Activated T-cell treated with anti-CD3 and anti-CD28 coated beads, Interleukin-2, amount 50 U/mL, for 4 hours (primary cell): ENCODE results near the gene PCBP2. TPM values are rescaled to one million over a fixed set of nuclear protein-coding genes. Genes with fewer than 3 reads are reported as not detected.
A peak's percentile ranks its signal among the peaks of the same experiment; 100 is the strongest.
"Not testable (repeated sequence)": the region's sequence is repeated elsewhere in the genome, so short reads cannot be mapped to it uniquely, and the experiment has no call there.

ENCODE experiments used
- ATAC-seq, 2 donors: fragments of 200-7000 bp; cut with Tn5 transposase; one replicate each; pipeline ENCODE4 v1.10.0; 2021
- DNase-seq: peaks from one replicate; pipeline ENCODE4 v3.0.0-alpha.2; 2020
- H3K27me3 Mint-ChIP-seq: one replicate; pipeline ENCODE4 v1.8.0; 2021; ENCODE audit warnings: low read depth, mixed read lengths
- H3K36me3 Mint-ChIP-seq: one replicate; pipeline ENCODE4 v1.8.0; 2022; ENCODE audit warnings: mixed read lengths; ENCODE audit not compliant: insufficient read depth
- H3K4me1 Mint-ChIP-seq: one replicate; pipeline ENCODE4 v1.8.0; 2021; ENCODE audit warnings: low read depth, mixed read lengths
- H3K4me3 Mint-ChIP-seq: one replicate; pipeline ENCODE4 v1.8.0; 2021; ENCODE audit warnings: mild to moderate bottlenecking, moderate library complexity, mixed read lengths
- H3K9me3 Mint-ChIP-seq: one replicate; pipeline ENCODE4 v1.8.0; 2021; ENCODE audit warnings: mixed read lengths
- total RNA-seq, 3 donors: library from RNA; stranded (reverse); gene quantifications; one replicate each; pipeline ENCODE4 v1.2.1, GENCODE V29; 2021

PCBP2 gene
- total RNA-seq, 3 donors from 2014 or later: 1,031 to 1,084 (median 1,084) TPM

DNA sequence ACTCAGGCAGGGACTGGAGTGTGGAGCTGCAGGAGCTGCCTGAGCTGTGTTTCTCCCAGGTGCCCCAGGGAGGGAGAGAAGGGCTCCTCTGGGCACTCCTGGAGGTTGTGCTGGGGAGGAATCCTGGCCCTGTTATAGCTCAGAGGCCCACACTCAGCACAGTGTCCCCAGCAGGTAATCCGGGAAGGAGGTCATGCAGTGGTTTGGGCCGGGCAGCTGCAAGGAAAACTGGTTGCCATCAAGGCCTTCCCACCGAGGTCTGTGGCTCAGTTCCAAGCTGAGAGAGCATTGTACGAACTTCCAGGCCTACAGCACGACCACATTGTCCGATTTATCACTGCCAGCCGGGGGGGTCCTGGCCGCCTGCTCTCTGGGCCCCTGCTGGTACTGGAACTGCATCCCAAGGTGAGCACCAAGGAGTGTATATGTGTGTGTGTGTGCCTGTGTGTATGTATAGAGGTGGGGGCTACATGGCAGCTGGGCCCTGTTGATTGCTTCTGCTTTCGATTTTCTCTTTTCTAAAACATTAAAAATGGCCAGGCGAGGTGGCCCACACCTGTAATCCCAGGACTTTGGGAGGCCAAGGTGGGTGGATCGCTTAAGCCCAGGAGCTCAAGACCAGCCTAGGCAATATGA is 26.3 kb upstream of the PCBP2 start:
- Mint-ChIP-seq H3K36me3 (no peaks in the 10 kb centered on the region), H3K27me3 (no peaks in the 10 kb centered on the region), H3K4me1 (peaks cover 12% of the 10 kb centered on the region), H3K4me3 (no peak overlapping the region), H3K9me3 (no peaks in the 10 kb centered on the region)
- ATAC-seq (no peak), DNase-seq (no peak)

DNA sequence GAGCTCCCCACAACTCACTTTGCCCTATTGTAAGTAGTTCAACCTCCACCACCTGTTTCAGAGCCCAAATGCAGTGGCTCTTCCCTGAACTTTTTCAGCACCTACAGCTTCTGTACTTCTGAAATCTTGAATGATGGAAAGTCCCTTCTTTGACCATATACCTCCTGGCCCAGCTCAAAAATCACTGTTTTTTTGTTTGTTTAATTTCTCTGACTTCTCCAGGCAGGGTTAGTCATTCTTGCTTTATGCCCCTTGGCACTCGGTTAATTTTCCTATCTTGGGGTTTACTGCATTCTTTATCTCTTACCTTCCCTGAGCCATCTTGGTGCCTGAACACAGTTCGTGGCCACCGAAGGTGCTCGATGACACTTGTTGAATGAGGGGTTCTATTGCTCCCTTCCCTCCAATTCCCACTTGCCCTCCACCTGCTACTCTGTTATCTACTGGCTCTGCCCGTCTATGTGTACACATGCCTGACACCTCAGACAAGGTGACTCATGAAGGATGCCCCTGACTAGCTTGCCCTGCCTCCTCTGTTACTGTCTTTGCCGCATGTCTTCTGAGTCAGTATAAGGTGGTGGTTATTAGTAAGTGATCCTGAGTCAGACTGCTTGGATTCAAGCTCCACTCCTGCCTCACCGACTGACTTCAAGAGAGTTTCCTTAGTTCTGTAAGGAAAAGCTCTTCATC is 23.9 kb upstream of the PCBP2 start:
- Mint-ChIP-seq H3K4me1 (peaks cover 7% of the 10 kb centered on the region), H3K36me3 (no peaks in the 10 kb centered on the region), H3K9me3 (no peaks in the 10 kb centered on the region), H3K27me3 (no peaks in the 10 kb centered on the region), H3K4me3 (no peak overlapping the region)
- DNase-seq: no peak
- ATAC-seq: peak; percentile 99 to 100

DNA sequence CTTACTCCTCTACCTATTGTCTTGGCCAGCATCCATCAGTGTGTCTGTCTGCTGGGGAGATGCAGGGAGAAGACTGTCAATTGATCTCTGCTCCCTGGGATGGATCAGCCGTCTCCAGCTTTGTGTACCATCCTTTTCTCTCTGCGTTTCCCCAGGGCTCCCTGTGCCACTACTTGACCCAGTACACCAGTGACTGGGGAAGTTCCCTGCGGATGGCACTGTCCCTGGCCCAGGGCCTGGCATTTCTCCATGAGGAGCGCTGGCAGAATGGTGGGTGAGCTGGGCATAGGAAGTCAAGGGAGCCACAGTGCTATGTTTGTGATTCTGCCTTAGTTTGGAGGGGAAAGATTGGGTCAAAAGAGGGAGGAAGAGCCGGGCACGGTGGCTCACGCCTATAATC is 23.2 kb upstream of the PCBP2 start:
- no peaks in the 10 kb centered on the region for H3K9me3 Mint-ChIP-seq
- no peaks in the 10 kb centered on the region for H3K36me3 Mint-ChIP-seq
- DNase-seq (no peak), ATAC-seq (peak in 1 of 2 donors; percentile 4)
- H3K4me1 Mint-ChIP-seq: peaks cover 7% of the 10 kb centered on the region
- H3K4me3 Mint-ChIP-seq: no peak overlapping the region
- H3K27me3 Mint-ChIP-seq: no peaks in the 10 kb centered on the region

DNA sequence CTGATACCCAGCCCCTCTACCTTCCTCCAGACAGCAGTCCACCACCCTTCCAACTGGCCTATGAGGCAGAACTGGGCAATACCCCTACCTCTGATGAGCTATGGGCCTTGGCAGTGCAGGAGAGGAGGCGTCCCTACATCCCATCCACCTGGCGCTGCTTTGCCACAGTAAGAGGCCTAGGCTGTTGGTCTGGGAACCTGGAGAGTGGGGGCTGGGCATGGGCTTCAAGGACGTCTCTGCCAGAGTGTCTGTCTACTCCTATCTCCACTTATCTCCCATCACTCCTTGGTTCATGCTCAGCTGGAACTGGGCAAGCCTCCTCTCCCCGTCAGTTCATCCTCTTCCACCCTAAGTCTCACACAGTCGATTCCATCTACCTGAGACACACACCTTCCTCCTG is 21.8 kb upstream of the PCBP2 start:
- Mint-ChIP-seq H3K4me3 (no peak overlapping the region), H3K9me3 (no peaks in the 10 kb centered on the region), H3K4me1 (peaks cover 7% of the 10 kb centered on the region), H3K36me3 (no peaks in the 10 kb centered on the region), H3K27me3 (no peaks in the 10 kb centered on the region)
- no peak for DNase-seq
- ATAC-seq: no peak

DNA sequence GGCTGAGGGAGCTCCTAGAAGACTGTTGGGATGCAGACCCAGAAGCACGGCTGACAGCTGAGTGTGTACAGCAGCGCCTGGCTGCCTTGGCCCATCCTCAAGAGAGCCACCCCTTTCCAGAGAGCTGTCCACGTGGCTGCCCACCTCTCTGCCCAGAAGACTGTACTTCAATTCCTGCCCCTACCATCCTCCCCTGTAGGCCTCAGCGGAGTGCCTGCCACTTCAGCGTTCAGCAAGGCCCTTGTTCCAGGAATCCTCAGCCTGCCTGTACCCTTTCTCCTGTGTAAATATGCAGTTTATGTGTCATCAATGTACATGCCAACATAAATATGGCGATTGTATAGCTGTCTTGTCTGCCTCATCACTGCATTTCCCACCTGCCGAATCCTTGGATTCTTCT is 20.7 kb upstream of the PCBP2 start:
- no peak for ATAC-seq
- no peak for DNase-seq
- no peaks in the 10 kb centered on the region for H3K27me3 Mint-ChIP-seq
- H3K36me3 Mint-ChIP-seq: no peaks in the 10 kb centered on the region
- no peak overlapping the region for H3K4me3 Mint-ChIP-seq
- peaks cover 7% of the 10 kb centered on the region for H3K4me1 Mint-ChIP-seq
- H3K9me3 Mint-ChIP-seq: no peaks in the 10 kb centered on the region

DNA sequence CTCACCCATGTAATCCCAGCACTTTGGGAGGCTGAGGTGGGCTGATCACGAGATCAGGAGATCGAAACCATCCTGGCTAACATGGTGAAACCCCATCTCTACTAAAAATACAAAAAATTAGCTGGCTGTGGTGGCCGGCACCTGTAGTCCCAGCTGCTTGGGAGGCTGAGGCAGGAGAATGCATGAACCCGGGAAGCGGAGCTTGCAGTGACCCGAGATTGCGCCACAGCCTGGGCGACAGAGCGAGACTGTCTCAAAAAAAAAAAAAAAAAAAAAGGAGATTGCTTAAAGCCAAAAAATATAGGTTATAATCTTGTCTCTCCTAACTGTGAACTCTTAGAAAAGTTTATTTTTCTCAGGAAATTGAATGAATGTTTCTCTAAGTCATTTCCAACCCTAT is 16.6 kb upstream of the PCBP2 start:
- H3K27me3 Mint-ChIP-seq, H3K4me1 Mint-ChIP-seq, DNase-seq, H3K9me3 Mint-ChIP-seq, H3K36me3 Mint-ChIP-seq, H3K4me3 Mint-ChIP-seq, ATAC-seq: not testable (repeated sequence)

DNA sequence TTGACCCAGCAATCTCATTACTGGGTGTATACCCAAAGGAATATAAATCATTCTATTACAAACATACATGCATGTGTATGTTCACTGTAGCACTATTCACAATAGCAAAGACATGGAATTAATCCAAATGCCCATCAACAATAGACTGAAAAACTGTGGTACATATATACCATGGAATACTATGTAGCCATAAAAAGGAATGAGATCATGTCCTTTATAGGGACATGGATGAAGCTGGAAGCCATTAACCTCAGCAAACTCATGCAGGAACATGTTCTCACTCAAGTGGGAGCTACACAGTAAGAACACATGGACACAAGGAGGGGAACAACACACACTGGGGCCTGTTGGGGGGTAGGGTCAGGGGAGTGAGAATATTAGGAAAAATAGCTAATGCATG is 12.3 kb upstream of the PCBP2 start:
- H3K4me1 Mint-ChIP-seq: peaks cover 20% of the 10 kb centered on the region
- not testable (repeated sequence) for H3K4me3 Mint-ChIP-seq, H3K9me3 Mint-ChIP-seq, DNase-seq, H3K27me3 Mint-ChIP-seq, H3K36me3 Mint-ChIP-seq, ATAC-seq

DNA sequence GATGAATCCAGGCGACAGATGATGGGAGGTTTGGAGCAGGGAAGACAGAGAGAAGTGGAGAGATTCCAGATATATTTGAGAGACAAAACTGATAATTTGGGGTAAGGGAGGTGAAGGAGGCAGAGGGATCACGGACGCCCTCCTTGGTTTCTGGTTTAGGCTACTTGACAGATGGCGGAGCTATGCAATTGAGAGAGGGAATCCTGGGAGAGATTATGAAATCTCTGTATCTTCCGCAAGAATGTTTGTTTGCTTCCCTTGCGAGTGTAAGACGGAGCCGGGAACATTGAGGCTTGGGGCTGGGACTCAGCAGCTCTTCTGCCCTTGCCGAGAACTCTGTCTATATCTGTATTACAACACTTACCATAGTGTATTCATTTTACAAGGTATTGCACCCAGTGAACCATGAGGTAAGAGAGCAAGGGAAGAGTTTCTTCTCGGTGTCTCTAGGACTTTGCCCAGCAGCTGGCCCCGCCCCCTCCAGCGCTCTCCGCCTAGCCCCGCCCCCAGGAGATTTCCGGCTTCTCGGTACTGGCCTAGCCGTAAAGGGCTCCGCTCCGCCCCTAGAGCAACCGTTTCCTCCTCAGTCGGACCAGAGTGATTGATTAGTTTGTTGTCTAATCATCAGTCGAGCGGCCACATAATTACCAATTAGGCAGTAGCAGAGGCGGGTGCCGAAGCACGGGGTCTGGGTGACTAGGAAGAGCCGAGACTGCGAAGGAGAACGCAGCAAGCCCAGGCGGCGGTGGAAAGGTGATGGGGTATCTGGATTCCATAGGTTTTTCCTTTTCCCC is 10.7 kb upstream of the PCBP2 start, which contains the start of gene PRR13:
PRR13 (plus strand) TSS at position 695 of the 794 bp plus-strand sequence. CDS start 981 bp downstream, outside the sequence.
- peak; percentile 98 to 99 for ATAC-seq
- H3K4me1 Mint-ChIP-seq: peaks cover 35% of the 10 kb centered on the region
- peaks cover 10% of the 10 kb centered on the region for H3K36me3 Mint-ChIP-seq
- no peaks in the 10 kb centered on the region for H3K27me3 Mint-ChIP-seq
- no peaks in the 10 kb centered on the region for H3K9me3 Mint-ChIP-seq
- DNase-seq: peak; percentile 99
- peak within 1 kb of the TSS; percentile 95 for H3K4me3 Mint-ChIP-seq

DNA sequence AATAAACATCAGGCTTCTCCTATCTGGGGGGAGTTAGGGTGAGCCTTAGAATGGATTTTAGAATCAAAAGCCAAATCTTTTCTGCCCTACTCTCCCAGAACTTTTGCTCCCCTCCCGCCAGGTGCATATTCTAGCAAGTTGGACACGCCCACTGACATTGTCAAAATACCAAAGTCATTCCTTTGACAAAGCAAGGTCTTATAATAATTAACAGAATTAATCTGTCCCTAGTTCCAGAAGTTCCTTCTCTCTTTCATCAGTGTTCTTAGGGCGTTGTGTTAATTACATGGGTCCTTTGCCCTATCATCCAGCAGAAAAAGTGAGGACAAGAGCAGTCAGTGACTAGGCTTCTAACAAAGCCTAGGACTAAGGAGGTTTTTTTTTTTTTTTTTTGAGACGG is 7.9 kb upstream of the PCBP2 start:
- ATAC-seq: no peak
- H3K4me3 Mint-ChIP-seq: peak overlapping the region; percentile 95
- no peak for DNase-seq
- H3K4me1 Mint-ChIP-seq: peaks cover 39% of the 10 kb centered on the region
- H3K9me3 Mint-ChIP-seq: no peaks in the 10 kb centered on the region
- H3K27me3 Mint-ChIP-seq: no peaks in the 10 kb centered on the region
- peaks cover 20% of the 10 kb centered on the region for H3K36me3 Mint-ChIP-seq

DNA sequence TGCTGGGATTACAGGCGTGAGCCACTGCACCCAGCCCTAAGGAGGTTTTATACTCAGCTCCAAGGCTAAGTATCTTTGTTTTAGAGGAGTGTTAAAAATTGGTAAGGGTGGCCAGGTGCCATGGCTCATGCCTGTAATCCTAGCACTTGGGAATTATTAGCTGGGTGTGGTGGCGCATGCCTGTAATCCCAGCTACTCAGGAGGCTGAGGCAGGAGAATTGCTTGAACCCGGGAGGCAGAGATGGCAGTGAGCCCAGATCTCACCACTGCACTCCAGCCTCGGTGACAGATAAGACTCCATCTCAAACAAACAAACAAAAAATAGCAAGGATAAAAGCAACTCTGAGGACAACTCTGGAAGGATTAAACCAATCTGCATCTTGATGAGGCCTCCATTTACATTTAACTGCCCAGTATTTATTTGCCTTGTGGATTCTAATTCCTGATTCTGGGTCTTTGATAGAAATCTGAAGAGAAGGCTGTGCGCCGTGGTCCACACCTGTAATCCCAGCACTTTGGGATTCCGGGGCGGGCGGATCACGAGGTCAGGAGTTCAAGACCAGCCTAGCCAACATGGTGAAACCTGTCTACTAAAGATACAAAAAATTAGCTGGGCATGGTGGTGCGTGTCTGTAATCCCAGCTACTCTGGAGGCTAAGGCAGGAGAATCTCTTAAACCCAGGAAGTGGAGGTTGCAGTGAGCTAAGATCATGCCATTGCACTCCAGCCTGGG is 7.1 kb upstream of the PCBP2 start:
- not testable (repeated sequence) for H3K27me3 Mint-ChIP-seq, ATAC-seq, H3K9me3 Mint-ChIP-seq, DNase-seq
- Mint-ChIP-seq H3K4me3 (peak overlapping the region; percentile 95), H3K4me1 (peaks cover 39% of the 10 kb centered on the region), H3K36me3 (peaks cover 20% of the 10 kb centered on the region)

DNA sequence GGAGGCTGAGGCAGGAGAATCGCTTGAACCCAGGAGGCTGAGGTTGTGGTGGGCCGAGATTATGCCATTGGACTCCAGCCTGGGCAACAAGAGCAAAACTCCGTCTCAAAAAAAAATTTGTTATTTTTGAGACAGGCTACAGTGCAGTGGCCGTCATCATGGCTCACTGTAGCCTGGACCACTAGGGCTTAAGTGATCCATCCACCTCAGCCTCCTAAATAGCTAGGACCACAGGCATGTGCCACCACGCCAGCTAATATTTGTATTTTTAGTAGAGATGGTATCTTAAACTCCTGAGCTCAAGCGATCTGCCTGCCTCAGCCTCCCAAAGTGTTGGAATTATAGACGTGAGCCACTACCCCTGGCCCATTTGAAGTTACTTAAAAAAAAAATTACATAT is 966 bp upstream of the PCBP2 start:
- Mint-ChIP-seq H3K4me3 (no peak overlapping the region), H3K4me1 (peaks cover 36% of the 10 kb centered on the region), H3K27me3 (no peaks in the 10 kb centered on the region), H3K36me3 (peaks cover 44% of the 10 kb centered on the region), H3K9me3 (no peaks in the 10 kb centered on the region)
- ATAC-seq (no peak), DNase-seq (no peak)

DNA sequence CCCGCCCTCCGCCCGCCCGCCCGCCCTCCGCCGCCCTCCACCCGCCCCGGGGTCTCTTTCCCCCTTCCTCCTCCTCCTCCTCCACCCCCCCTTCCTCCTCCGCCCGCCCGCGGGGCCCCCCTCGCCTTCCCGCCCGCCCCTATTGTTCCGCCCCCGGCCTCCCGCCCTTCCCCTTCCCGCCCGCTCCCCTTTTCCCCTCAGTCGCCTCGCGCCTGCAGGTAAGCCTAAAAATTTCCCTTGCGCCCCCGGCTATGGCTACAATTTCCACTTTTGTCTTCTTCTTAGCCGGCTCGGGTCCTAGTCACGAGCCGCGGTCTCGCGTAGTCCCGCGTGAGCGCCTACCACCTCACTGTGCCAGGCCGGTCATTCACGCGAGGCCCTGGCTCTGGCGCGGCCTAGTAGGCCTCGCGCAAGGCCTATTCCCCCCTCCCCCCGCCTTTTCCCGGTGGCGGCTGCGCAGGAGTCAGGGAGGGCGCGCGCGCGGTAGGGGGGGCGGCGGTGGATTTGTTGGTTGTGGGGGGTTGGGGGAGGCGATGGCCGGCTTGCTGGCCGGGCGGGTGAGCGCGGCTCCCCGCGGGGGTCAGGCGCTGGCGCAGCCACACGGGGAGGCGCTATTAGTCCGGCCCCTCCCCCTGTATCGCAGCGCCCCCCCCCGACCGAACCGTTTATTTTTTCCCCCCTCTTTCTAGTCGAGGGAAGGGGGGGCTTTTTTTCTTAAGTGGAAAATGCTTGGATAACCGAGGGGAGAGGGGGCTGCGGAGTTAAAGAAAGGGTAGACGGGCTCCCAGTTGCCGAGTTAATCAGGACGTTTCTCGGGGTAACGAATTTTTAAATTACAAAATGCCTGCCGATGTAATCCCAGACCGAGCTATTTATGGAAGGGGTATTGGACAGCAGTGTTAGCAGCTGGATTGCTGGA is 516 bp downstream of the PCBP2 start:
- Mint-ChIP-seq H3K9me3 (no peaks in the 10 kb centered on the region), H3K36me3 (peaks cover 41% of the 10 kb centered on the region), H3K4me3 (peak overlapping the region; percentile 92), H3K4me1 (peaks cover 35% of the 10 kb centered on the region), H3K27me3 (no peaks in the 10 kb centered on the region)
- DNase-seq (peak; percentile 72), ATAC-seq (peak; percentile 41 to 43)

DNA sequence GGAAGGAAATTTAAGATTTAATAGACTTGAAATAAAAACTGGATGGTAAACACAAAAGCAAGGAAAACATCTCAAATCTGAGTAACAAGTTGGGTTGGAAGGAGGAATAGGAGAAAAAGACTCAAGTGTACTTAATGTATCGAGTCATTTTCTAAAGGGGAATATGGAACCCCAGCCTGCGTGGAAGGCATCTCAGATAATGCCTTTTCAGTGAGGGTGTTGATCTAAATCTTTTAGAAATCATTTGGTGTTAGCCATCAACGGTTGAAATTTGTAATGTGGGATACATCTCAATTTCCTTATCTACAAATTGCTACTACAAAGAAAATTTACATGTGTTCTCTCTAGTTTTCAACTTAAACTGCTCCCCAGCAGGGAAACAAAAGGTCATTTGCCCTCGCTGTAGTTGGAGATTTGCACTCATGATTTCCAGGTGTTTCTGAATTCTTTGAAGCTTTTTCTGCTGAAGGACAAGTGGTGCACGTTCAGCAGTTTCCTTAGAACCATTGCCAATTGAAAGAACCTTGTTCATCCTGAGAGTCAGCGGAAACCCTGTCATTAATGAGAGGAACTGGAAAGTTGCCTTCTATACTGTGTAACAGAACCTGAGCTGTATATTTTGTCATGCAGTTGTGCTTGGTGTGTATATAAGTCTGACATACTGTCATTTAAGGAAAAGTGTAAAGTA is 2.2 kb downstream of the PCBP2 start:
- H3K27me3 Mint-ChIP-seq: no peaks in the 10 kb centered on the region
- H3K9me3 Mint-ChIP-seq: no peaks in the 10 kb centered on the region
- DNase-seq (no peak), ATAC-seq (no peak)
- H3K36me3 Mint-ChIP-seq: peaks cover 42% of the 10 kb centered on the region
- peak overlapping the region; percentile 92 for H3K4me3 Mint-ChIP-seq
- peaks cover 36% of the 10 kb centered on the region for H3K4me1 Mint-ChIP-seq
